GM23338 (cell line): ENCODE data around the gene CACNA2D1. TPM values are rescaled to one million over a fixed set of nuclear protein-coding genes. Genes with fewer than 3 reads are reported as not detected.

Experiments used
- ATAC-seq: fragments of 200-7000 bp; cut with Tn5 transposase; 3 replicates; pipeline ENCODE4 v1.9.1; 2020
- DNase-seq: peaks from one replicate; pipeline ENCODE4 v3.0.0-alpha.2; 2015; ENCODE audit warnings: low spot score
- H2AFZ ChIP-seq: fragments of 200-600 bp; sonication (generic); 2 replicates; pipeline ENCODE4 v1.8.0; 2016; ENCODE audit warnings: antibody characterized with exemption, mild to moderate bottlenecking, moderate library complexity
- H3F3A ChIP-seq: fragments of 200-600 bp; sonication (generic); replicated peaks from 2 replicates; pipeline ENCODE4 v1.8.0; 2017; ENCODE audit warnings: antibody characterized with exemption, mixed run types, low read depth
- H3K27ac ChIP-seq: fragments of 200-600 bp; sonication (generic); 2 replicates; pipeline ENCODE4 v1.6.1; 2016; ENCODE audit warnings: low read depth
- H3K27me3 ChIP-seq: fragments of 200-600 bp; sonication (generic); 2 replicates; pipeline ENCODE4 v1.8.0; 2016; ENCODE audit warnings: mild to moderate bottlenecking, mixed run types, moderate library complexity; ENCODE audit not compliant: insufficient read depth
- H3K36me3 ChIP-seq: fragments of 200-600 bp; sonication (generic); 2 replicates; pipeline ENCODE4 v1.8.0; 2016; ENCODE audit warnings: mild to moderate bottlenecking; ENCODE audit not compliant: insufficient read depth
- H3K4me1 ChIP-seq: fragments of 200-600 bp; sonication (generic); 2 replicates; pipeline ENCODE4 v1.8.0; 2016; ENCODE audit warnings: mild to moderate bottlenecking, moderate library complexity; ENCODE audit not compliant: insufficient read depth
- H3K4me2 ChIP-seq: fragments of 200-600 bp; sonication (generic); 2 replicates; pipeline ENCODE4 v1.7.1; 2017; ENCODE audit warnings: mixed run types
- H3K4me3 ChIP-seq: fragments of 200-600 bp; sonication (generic); 2 replicates; pipeline ENCODE4 v1.6.1; 2016; ENCODE audit warnings: mixed run types
- H3K79me2 ChIP-seq: fragments of 200-600 bp; sonication (generic); replicated peaks from 2 replicates; pipeline ENCODE4 v1.8.0; 2017; ENCODE audit warnings: mild to moderate bottlenecking; ENCODE audit not compliant: insufficient read depth
- H3K9me2 ChIP-seq: fragments of 200-600 bp; sonication (generic); 2 replicates; pipeline ENCODE4 v1.8.0; 2017; ENCODE audit not compliant: insufficient read depth
- H4K20me1 ChIP-seq: fragments of 200-600 bp; sonication (generic); replicated peaks from 2 replicates; pipeline ENCODE4 v1.8.0; 2017; ENCODE audit warnings: mild to moderate bottlenecking; ENCODE audit not compliant: insufficient read depth
- H3K27ac Mint-ChIP-seq: 2 replicates; pipeline ENCODE4 v1.8.0; 2020; ENCODE audit warnings: inconsistent platforms, mild to moderate bottlenecking, moderate library complexity, mixed read lengths
- H3K27me3 Mint-ChIP-seq: 3 replicates; pipeline ENCODE4 v1.8.0; 2022; ENCODE audit warnings: low read depth, mild to moderate bottlenecking, moderate library complexity, mixed read lengths, inconsistent platforms; ENCODE audit not compliant: insufficient read depth, poor library complexity
- H3K36me3 Mint-ChIP-seq: 3 replicates; pipeline ENCODE4 v1.8.0; 2021; ENCODE audit warnings: low read depth, mild to moderate bottlenecking, inconsistent platforms, moderate library complexity, mixed read lengths
- H3K4me1 Mint-ChIP-seq: 3 replicates; pipeline ENCODE4 v1.8.0; 2020; ENCODE audit warnings: mild to moderate bottlenecking, inconsistent platforms, mixed read lengths
- H3K4me3 Mint-ChIP-seq: 3 replicates; pipeline ENCODE4 v1.8.0; 2021; ENCODE audit warnings: moderate library complexity, mild to moderate bottlenecking, inconsistent platforms, mixed read lengths
- H3K9me3 Mint-ChIP-seq: 3 replicates; pipeline ENCODE4 v1.8.0; 2020; ENCODE audit warnings: moderate library complexity, mild to moderate bottlenecking, inconsistent platforms, mixed read lengths
- CREB1 ChIP-seq: fragments of 250-450 bp; sonication (Bioruptor Pico); IDR thresholded peaks from 2 replicates; pipeline ENCODE4 v1.5.0; 2020; ENCODE audit warnings: low read depth, mild to moderate bottlenecking, moderate library complexity
- EZH2phosphoT487 ChIP-seq: fragments of 200-600 bp; sonication (generic); IDR thresholded peaks from one replicate; pipeline ENCODE4 v1.8.1; 2018; ENCODE audit warnings: antibody characterized with exemption; ENCODE audit not compliant: unreplicated experiment
- NANOG ChIP-seq: IDR thresholded peaks from 2 replicates; pipeline ENCODE4 v1.6.1; 2016; ENCODE audit warnings: antibody characterized with exemption, borderline replicate concordance
- REST ChIP-seq: IDR thresholded peaks from one replicate; pipeline ENCODE4 v1.6.1; 2018; ENCODE audit warnings: antibody characterized with exemption; ENCODE audit not compliant: unreplicated experiment
- STAT1 ChIP-seq: IDR thresholded peaks from one replicate; pipeline ENCODE4 v1.6.1; 2016; ENCODE audit warnings: antibody characterized with exemption; ENCODE audit not compliant: unreplicated experiment
- ZNF331 ChIP-seq: fragments of 250-450 bp; sonication (Bioruptor Pico); IDR thresholded peaks from 2 replicates; pipeline ENCODE4 v1.5.0; 2020; ENCODE audit warnings: low read depth, mild to moderate bottlenecking, moderate library complexity
- polyA plus RNA-seq: library from polyadenylated mRNA; unstranded; fragments of >200 nt; fragmentation: Nextera tagmentation; extraction: Ambion mirVana; gene quantifications from 2 replicates; pipeline ENCODE4 v1.2.1, GENCODE V29; 2016
- total RNA-seq: library from RNA; depleted of rRNA; stranded (reverse); fragments of >200 nt; shearing (Covaris generic); gene quantifications from 2 replicates; pipeline ENCODE4 v1.2.3, GENCODE V29; 2014
- TF ChIP-seq, protein P1 (sequence below): fragments of 250-450 bp; sonication (Bioruptor Pico); IDR thresholded peaks from 2 replicates; pipeline ENCODE4 v1.5.0; 2020; ENCODE audit warnings: mild to moderate bottlenecking, moderate library complexity

CACNA2D1 gene
- total and polyA plus RNA-seq, 2 experiments from 2014 or later: 7.0 to 20.4 TPM

GRCh38 chr7:82035456-82035855, 408.1 kb downstream of the CACNA2D1 start:
- peaks cover 12% of the 10 kb centered on the region; the same call in 1 of the 2 replicates for H3K4me1 ChIP-seq
- H4K20me1 ChIP-seq: no peaks in the 10 kb centered on the region
- Mint-ChIP-seq H3K4me3 (no peak overlapping the region), H3K27me3 (no peaks in the 10 kb centered on the region), H3K36me3 (no peaks in the 10 kb centered on the region), H3K9me3 (no peaks in the 10 kb centered on the region; the same call in 2 of the 3 replicates), H3K4me1 (peaks cover 15% of the 10 kb centered on the region), H3K27ac (no peak overlapping the region)
- no peaks in the 10 kb centered on the region for H3K36me3 ChIP-seq
- no peaks in the 10 kb centered on the region for H3K9me2 ChIP-seq
- ATAC-seq (no peak), DNase-seq (no peak)
- TF ChIP-seq REST (no peak), EZH2phosphoT487 (no peak)
- no peak overlapping the region for H2AFZ ChIP-seq
- no peaks in the 10 kb centered on the region for H3K79me2 ChIP-seq
- H3K4me2 ChIP-seq: no peak overlapping the region
- H3F3A ChIP-seq: no peaks in the 10 kb centered on the region
- H3K27ac ChIP-seq: no peak overlapping the region
- no peaks in the 10 kb centered on the region for H3K27me3 ChIP-seq
- H3K4me3 ChIP-seq: no peak overlapping the region

DNA sequence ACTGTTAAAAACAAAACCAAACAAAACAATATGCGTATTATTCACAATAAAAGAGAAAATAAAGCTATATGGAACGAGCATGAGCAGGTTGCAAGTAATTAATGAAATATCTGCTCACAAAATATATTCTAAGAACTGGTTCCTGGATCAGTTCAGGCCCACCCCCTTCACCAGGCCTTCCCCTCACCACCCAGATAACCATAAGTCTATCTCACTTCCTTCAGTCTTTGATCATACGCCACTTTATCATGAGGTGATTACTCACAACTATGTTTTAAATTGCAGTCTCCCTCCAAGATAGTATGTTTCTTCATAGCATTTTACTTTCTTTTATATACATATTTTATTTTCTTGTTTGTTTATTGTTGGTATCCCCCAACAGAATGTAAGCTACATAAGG, 410.7 kb downstream of the CACNA2D1 start:
- no peak for DNase-seq
- no peaks in the 10 kb centered on the region for H3K27me3 Mint-ChIP-seq
- TF ChIP-seq CREB1 (CRISPR knock-in tag) (no peak), ZNF331 (CRISPR knock-in tag) (no peak), EZH2phosphoT487 (no peak), NANOG (no peak), STAT1 (no peak), REST (no peak)
- TF ChIP-seq, protein P1, sequence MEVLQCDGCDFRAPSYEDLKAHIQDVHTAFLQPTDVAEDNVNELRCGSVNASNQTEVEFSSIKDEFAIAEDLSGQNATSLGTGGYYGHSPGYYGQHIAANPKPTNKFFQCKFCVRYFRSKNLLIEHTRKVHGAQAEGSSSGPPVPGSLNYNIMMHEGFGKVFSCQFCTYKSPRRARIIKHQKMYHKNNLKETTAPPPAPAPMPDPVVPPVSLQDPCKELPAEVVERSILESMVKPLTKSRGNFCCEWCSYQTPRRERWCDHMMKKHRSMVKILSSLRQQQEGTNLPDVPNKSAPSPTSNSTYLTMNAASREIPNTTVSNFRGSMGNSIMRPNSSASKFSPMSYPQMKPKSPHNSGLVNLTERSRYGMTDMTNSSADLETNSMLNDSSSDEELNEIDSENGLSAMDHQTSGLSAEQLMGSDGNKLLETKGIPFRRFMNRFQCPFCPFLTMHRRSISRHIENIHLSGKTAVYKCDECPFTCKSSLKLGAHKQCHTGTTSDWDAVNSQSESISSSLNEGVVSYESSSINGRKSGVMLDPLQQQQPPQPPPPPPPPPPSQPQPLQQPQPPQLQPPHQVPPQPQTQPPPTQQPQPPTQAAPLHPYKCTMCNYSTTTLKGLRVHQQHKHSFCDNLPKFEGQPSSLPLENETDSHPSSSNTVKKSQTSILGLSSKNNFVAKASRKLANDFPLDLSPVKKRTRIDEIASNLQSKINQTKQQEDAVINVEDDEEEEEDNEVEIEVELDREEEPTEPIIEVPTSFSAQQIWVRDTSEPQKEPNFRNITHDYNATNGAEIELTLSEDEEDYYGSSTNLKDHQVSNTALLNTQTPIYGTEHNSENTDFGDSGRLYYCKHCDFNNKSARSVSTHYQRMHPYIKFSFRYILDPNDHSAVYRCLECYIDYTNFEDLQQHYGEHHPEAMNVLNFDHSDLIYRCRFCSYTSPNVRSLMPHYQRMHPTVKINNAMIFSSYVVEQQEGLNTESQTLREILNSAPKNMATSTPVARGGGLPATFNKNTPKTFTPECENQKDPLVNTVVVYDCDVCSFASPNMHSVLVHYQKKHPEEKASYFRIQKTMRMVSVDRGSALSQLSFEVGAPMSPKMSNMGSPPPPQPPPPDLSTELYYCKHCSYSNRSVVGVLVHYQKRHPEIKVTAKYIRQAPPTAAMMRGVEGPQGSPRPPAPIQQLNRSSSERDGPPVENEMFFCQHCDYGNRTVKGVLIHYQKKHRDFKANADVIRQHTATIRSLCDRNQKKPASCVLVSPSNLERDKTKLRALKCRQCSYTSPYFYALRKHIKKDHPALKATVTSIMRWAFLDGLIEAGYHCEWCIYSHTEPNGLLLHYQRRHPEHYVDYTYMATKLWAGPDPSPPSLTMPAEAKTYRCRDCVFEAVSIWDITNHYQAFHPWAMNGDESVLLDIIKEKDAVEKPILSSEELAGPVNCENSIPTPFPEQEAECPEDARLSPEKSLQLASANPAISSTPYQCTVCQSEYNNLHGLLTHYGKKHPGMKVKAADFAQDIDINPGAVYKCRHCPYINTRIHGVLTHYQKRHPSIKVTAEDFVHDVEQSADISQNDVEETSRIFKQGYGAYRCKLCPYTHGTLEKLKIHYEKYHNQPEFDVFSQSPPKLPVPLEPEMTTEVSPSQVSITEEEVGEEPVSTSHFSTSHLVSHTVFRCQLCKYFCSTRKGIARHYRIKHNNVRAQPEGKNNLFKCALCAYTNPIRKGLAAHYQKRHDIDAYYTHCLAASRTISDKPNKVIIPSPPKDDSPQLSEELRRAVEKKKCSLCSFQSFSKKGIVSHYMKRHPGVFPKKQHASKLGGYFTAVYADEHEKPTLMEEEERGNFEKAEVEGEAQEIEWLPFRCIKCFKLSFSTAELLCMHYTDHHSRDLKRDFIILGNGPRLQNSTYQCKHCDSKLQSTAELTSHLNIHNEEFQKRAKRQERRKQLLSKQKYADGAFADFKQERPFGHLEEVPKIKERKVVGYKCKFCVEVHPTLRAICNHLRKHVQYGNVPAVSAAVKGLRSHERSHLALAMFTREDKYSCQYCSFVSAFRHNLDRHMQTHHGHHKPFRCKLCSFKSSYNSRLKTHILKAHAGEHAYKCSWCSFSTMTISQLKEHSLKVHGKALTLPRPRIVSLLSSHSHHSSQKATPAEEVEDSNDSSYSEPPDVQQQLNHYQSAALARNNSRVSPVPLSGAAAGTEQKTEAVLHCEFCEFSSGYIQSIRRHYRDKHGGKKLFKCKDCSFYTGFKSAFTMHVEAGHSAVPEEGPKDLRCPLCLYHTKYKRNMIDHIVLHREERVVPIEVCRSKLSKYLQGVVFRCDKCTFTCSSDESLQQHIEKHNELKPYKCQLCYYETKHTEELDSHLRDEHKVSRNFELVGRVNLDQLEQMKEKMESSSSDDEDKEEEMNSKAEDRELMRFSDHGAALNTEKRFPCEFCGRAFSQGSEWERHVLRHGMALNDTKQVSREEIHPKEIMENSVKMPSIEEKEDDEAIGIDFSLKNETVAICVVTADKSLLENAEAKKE (CRISPR knock-in tag): no peak

More for the DNA sequence above, 410.7 kb downstream of the CACNA2D1 start:
- Histone ChIP-seq H3K27ac (no peak overlapping the region), H3K4me2 (no peak overlapping the region), H4K20me1 (no peaks in the 10 kb centered on the region), H3K27me3 (no peaks in the 10 kb centered on the region), H3K79me2 (no peaks in the 10 kb centered on the region), H3K4me1 (peaks cover 6% of the 10 kb centered on the region; the same call in 1 of the 2 replicates), H3K36me3 (no peaks in the 10 kb centered on the region), H3K4me3 (no peak overlapping the region), H3K9me2 (no peaks in the 10 kb centered on the region), H3F3A (no peaks in the 10 kb centered on the region), H2AFZ (no peak overlapping the region)
- Mint-ChIP-seq H3K9me3 (no peaks in the 10 kb centered on the region; the same call in 2 of the 3 replicates), H3K4me3 (no peak overlapping the region), H3K27ac (no peak overlapping the region), H3K36me3 (no peaks in the 10 kb centered on the region), H3K4me1 (peaks cover 5% of the 10 kb centered on the region)
- ATAC-seq: no peak
